D721Med (cell line): ENCODE measurements around the gene SH3BP2.

ENCODE experiments used
- DNase-seq: peaks from one replicate; pipeline ENCODE4 v3.0.0; 2011; ENCODE audit warnings: low spot score; ENCODE audit not compliant: insufficient read length
- FAIRE-seq: peaks from 2 replicates; lab custom pipeline; 2011; peaks lifted over from hg19 to GRCh38; lab: Jason Lieb, UNC
- CTCF ChIP-seq: IDR thresholded peaks from 2 replicates; pipeline ENCODE4 v1.5.1; 2012; ENCODE audit warnings: mild to moderate bottlenecking, control low read depth; ENCODE audit not compliant: insufficient read depth; ENCODE audit errors: missing control alignments

The SH3BP2 gene

DNA sequence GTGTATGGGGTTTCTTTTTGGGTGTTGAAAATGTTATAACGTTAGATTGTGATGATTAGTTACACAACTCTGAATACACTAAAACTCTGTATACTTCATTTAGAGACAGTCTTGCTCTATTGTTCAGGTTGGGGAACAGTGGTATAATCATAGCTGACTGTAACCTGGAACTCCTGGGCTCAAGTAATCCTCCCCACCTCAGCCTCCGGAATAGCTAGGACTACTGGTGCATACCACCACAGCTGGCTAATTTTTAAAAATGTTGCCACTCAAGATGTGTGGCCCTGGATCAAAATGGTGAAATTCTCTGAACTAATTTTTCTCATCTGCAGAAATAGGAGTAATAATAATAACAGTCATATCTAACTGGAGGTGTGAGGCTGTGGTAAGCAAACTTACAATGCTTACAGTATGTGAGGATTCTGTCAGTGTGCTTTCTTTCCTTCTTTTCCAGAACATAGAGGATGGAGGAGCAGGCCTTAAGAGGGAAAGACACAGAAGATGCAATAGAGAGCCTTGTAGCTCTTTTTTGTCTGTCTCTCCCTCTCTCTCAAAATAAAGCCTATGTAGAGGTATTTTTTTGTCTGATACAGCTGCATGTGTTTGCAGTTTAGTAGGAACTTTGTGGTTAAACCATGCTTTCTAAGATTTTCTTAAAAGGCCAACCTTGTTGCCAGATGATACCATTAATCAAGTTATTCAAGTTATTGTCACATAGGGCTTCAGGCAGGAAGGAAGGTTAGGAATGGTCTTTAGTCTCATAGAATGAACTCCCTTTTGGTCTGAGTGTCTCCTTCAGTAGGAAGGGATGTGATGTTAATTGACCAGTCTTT is 58.3 kb downstream of the SH3BP2 start:
- no peak for TF ChIP-seq CTCF
- no peak for FAIRE-seq
- no peak for DNase-seq

DNA sequence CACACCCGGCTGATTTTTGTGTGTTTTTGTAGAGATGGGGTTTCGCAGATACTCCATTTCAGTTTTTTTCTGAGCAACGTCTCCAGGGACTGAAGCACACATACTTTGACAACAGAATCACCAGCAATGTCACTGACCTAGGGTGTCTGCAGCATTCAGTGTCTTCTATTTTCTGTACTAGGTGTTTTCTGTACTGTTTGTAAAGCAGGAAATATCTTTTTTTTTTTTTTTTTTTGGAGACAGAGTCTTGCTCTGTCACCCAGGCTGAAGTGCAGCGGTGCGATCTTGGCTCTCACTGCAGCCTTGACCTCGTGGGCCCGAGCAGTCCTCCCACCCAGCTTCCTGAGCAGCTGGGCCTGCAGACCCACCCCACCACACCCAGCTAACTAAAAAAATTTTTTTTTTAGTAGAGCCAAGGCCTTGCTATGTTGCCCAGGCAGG is 59.6 kb downstream of the SH3BP2 start:
- DNase-seq, result no peak
- TF ChIP-seq CTCF, result no peak
- FAIRE-seq, result no peak

- DNase-seq (no peak), FAIRE-seq (no peak)
- TF ChIP-seq CTCF, result no peak
These were observed 62.7 kb downstream of the SH3BP2 start for GRCh38 chr4:2855584-2855983.

DNA sequence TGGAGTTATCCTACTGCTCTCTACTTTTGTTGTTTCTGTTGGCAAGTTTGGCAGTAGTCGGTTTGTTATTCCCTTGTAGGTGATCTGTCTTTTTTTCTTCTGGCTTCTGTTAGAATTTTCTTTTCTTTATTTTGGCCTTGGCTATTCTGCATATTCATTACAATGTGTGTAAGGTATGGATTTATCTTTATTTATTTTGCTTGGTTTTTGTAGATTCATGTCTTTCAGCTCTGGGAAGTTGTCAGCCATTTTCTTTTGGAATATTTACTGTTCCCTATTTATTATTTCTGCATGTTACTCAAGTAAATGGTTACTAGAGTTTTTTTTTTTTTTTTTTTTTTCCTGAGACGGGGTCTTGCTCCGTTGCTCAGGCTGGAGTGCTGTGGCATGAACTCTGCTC is 63.4 kb downstream of the SH3BP2 start:
- DNase-seq, result no peak
- no peak for FAIRE-seq
- no peak for TF ChIP-seq CTCF

- DNase-seq, result no peak
- TF ChIP-seq CTCF, result no peak
- no peak for FAIRE-seq
These were observed 64.6 kb downstream of the SH3BP2 start for GRCh38 chr4:2857349-2857927.

GRCh38 chr4:2858451-2859217 is 65.7 kb downstream of the SH3BP2 start:
- no peak for FAIRE-seq
- DNase-seq, result no peak
- no peak for TF ChIP-seq CTCF

GRCh38 chr4:2859514-2859913 is 66.6 kb downstream of the SH3BP2 start:
- DNase-seq (no peak), FAIRE-seq (no peak)
- TF ChIP-seq CTCF, result no peak
